Neural crest cell (in vitro differentiated cells): ENCODE results near the gene SLC2A2. TPM values are rescaled to one million over a fixed set of nuclear protein-coding genes. Genes with fewer than 3 reads are reported as not detected.

Experiments used
- DNase-seq: peaks from one replicate; pipeline ENCODE4 v3.0.0; 2021; ENCODE audit warnings: low read depth, mixed read lengths, low spot score
- H3K27ac Mint-ChIP-seq: one replicate; pipeline ENCODE4 v1.8.0; 2021; ENCODE audit warnings: mild to moderate bottlenecking, mixed read lengths; ENCODE audit not compliant: unreplicated experiment
- H3K27me3 Mint-ChIP-seq: 2 replicates; pipeline ENCODE4 v1.8.0; 2021; ENCODE audit warnings: low read depth, mild to moderate bottlenecking, mixed read lengths
- H3K36me3 Mint-ChIP-seq: 2 replicates; pipeline ENCODE4 v1.8.0; 2021; ENCODE audit warnings: low read depth, mild to moderate bottlenecking, mixed read lengths
- H3K4me1 Mint-ChIP-seq: 2 replicates; pipeline ENCODE4 v1.8.0; 2021; ENCODE audit warnings: mixed read lengths
- H3K4me3 Mint-ChIP-seq: one replicate; pipeline ENCODE4 v1.8.0; 2021; ENCODE audit warnings: mild to moderate bottlenecking, mixed read lengths
- H3K9me3 Mint-ChIP-seq: 2 replicates; pipeline ENCODE4 v1.8.0; 2021; ENCODE audit warnings: mixed read lengths
- total RNA-seq: library from RNA; stranded (reverse); gene quantifications from 2 replicates; pipeline ENCODE4 v1.2.1, GENCODE V29; 2021
- TF ChIP-seq, protein P1 (sequence below): fragments of 200-600 bp; sonication (generic); conservative IDR thresholded peaks from 2 replicates; pipeline ENCODE4 v1.5.0; 2021; ENCODE audit warnings: antibody characterized with exemption, mild to moderate bottlenecking

The SLC2A2 gene
- total RNA-seq, 1 donor from 2014 or later = not detected

DNA sequence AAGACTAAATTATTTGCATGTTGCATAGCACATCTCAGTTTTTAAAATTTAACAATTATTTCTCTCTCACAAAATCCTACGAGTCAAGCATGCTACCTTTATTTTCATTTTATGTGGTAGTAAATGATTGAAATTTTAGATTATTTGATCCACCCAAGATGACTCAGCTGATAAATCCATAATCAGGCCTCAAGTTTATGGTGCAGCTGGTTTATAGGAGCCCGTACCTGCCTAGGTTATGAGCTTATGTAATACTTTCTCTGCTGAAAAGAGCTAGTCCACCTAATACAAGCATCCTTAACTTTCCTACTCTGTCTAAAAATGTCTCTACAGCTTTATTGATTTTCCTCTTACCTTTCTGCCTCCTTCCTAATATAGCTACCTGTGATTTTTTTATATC is 41.2 kb downstream of the SLC2A2 start:
- no peaks in the 10 kb centered on the region for H3K27me3 Mint-ChIP-seq
- H3K4me1 Mint-ChIP-seq = no peaks in the 10 kb centered on the region
- peaks cover 4% of the 10 kb centered on the region for H3K9me3 Mint-ChIP-seq
- DNase-seq = no peak
- H3K36me3 Mint-ChIP-seq = no peaks in the 10 kb centered on the region
- TF ChIP-seq, protein P1, sequence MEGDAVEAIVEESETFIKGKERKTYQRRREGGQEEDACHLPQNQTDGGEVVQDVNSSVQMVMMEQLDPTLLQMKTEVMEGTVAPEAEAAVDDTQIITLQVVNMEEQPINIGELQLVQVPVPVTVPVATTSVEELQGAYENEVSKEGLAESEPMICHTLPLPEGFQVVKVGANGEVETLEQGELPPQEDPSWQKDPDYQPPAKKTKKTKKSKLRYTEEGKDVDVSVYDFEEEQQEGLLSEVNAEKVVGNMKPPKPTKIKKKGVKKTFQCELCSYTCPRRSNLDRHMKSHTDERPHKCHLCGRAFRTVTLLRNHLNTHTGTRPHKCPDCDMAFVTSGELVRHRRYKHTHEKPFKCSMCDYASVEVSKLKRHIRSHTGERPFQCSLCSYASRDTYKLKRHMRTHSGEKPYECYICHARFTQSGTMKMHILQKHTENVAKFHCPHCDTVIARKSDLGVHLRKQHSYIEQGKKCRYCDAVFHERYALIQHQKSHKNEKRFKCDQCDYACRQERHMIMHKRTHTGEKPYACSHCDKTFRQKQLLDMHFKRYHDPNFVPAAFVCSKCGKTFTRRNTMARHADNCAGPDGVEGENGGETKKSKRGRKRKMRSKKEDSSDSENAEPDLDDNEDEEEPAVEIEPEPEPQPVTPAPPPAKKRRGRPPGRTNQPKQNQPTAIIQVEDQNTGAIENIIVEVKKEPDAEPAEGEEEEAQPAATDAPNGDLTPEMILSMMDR = no peak
- no peak overlapping the region for H3K4me3 Mint-ChIP-seq
- H3K27ac Mint-ChIP-seq = no peak overlapping the region

DNA sequence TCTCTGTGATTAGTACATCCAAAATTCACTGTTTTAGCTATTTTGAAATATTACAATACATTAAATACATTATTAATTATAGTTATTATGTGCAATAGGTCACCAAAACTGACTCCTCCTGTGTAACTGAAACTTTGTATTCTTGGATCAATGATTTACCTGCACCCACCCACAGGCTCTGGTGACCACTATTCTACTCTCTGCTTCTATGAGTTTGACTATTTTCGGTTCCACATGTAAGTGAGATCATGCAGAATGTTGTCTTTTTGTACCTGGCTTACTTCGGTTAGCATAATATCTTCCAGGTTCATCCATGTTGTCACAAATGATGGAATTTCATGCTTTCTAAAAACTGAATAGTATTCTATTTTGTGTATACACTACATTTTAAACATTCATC is 43.8 kb downstream of the SLC2A2 start:
- DNase-seq = no peak
- TF ChIP-seq, protein P1 = no peak
- Mint-ChIP-seq H3K4me3 (no peak overlapping the region), H3K36me3 (no peaks in the 10 kb centered on the region), H3K27me3 (no peaks in the 10 kb centered on the region), H3K4me1 (no peaks in the 10 kb centered on the region), H3K9me3 (peaks cover 4% of the 10 kb centered on the region), H3K27ac (no peak overlapping the region)

DNA sequence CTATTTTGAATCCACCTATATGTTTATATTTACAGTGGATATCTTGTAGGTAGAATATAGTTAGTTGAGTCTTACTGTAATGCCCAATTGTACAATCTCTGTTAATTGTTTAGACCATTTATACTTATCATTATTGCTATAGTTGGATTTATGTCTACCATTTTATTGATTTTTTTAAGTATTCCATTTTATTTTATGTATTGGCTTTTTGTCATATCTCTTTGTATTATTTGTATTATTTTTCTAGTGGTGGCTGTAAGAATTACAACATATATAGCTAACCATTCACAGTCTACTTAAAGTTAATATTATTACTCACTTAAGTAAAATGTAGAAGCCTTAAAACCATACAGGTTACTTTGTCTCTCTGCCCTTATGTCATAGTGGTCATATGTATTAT is 46.1 kb downstream of the SLC2A2 start:
- TF ChIP-seq, protein P1 = peak; percentile 42
- Mint-ChIP-seq H3K4me1 (no peaks in the 10 kb centered on the region), H3K9me3 (peaks cover 4% of the 10 kb centered on the region), H3K27ac (no peak overlapping the region), H3K4me3 (no peak overlapping the region), H3K27me3 (no peaks in the 10 kb centered on the region), H3K36me3 (no peaks in the 10 kb centered on the region)
- no peak for DNase-seq

DNA sequence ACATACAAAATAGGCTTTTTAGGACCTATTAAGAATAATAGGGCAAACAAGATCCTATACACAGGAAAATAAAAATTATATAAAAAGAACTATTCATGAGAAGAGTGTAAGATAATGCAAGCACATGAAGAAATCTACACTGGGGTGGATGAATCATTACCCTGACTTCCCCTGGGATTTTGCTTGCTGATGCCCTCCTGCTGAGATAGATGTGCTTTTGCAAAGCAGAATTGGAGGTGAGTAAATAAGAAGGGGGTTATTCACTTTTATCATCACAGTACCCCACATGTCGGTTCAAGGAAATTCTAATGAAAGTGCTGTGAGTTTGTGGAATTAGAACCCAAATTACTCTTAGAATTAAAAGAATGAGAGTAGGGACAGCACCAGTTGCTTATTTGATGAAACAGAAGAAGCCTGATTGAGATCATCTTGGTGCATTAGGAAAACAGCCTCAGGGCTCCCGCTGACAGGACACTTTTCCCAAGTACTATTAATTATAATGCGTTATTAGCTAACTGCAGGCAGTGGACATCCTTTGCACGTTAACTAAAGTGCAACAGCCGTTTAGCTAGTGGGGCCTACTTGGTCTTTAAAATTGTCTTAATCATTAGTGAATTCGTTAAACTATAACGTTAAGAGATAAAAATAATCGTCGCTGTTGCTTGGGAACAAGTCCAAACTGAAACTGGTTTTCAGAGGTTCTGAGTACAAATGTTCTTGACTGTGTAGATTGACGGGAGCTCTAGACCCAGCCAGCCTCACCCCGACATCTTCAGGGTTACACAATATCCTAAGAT is 48.4 kb downstream of the SLC2A2 start:
- Mint-ChIP-seq H3K9me3 (no peaks in the 10 kb centered on the region), H3K4me1 (no peaks in the 10 kb centered on the region), H3K36me3 (no peaks in the 10 kb centered on the region), H3K4me3 (no peak overlapping the region), H3K27me3 (no peaks in the 10 kb centered on the region), H3K27ac (no peak overlapping the region)
- no peak for DNase-seq
- TF ChIP-seq, protein P1 = no peak

DNA sequence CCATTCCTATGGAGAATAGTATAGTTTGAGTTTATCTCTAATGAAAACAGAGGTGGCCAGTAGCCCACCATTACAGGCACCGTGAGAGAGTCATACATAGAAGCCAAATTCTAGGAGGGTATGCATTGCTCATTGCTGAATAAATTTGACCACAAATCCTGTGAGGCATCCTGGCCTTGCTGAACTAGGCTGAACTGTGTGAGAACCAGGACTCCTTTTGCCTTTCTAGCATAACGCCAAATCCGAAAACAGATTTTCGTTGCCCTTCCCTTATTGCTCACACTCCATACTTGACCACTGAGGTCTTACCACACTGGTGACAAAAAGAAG is 50.4 kb downstream of the SLC2A2 start:
- Mint-ChIP-seq H3K9me3 (peaks cover 5% of the 10 kb centered on the region), H3K27me3 (no peaks in the 10 kb centered on the region), H3K4me1 (no peaks in the 10 kb centered on the region)

More for the DNA sequence above, 50.4 kb downstream of the SLC2A2 start:
- no peak overlapping the region for H3K27ac Mint-ChIP-seq
- TF ChIP-seq, protein P1 = no peak
- peaks cover 2% of the 10 kb centered on the region for H3K36me3 Mint-ChIP-seq
- H3K4me3 Mint-ChIP-seq = no peak overlapping the region
- DNase-seq = no peak
